Measurements from ENCODE around the gene ATG9B. TPM values are rescaled to one million over a fixed set of nuclear protein-coding genes. Genes with fewer than 3 reads are reported as not detected.
A peak's percentile ranks its signal among the peaks of the same experiment; 100 is the strongest.

The ATG9B gene
- total and polyA plus RNA-seq, 3 experiments from 2014 or later = 3.8 to 15.4 (median 4.2) TPM

DNA sequence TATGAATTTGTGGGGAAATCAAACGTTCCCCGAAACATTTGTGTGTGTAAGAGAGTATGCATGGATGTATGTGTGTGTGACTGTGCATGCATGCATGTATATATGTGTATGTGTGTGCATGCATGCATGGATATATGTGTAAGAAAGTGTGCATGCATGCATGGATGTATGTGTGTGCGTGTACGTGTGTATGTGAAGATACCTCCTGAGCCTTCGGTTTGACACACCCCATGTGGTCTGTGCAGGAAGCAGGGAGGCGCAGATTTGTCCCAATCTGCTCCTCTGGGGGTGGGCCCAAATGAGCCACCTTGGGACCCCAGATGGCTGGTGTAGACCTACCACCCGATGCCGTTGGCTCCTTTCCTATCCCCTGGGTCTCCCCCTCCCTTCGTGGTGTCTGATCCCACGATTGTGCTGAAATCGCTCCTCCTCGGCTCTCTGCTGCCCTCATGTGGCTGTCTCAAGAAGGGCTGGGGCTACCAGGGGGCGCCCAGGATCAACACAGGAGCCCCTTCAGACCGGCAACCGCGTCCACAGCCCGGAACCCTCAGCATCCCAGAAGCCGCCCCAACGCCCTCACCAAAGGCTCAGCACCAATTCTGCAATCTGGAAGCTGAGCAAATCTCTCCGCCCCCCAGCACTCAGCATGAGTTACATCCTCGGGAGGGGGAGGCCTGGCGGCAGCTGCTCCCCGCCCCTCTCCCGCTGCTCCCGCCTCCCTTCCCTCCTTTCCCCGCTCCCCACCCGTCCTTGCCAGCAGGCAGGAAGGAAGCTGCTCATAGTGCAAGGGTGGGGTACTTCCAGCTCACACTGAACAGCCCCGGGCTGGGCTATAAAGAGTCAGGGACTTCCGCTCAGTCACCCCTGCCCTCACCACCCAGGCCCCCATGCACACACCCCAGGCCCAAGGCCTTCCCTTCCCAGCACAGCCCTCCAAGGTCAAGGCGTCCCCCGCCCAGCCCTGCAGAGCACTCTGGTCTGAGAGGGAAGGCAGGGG lies 35.8 kb downstream of the ATG9B start:
- peak overlapping the region in 5 of 7 donors; percentile 15 to 65 (median 54) for H3K4me3 Mint-ChIP-seq
- CTCF ChIA-PET = interaction anchor here (0.8 to 4.7 kb wide), 9 partner anchors 9 to 90 kb away, joined by 3 to 31 read pairs (median 11); no protein-coding TSS in a partner anchor

DNA sequence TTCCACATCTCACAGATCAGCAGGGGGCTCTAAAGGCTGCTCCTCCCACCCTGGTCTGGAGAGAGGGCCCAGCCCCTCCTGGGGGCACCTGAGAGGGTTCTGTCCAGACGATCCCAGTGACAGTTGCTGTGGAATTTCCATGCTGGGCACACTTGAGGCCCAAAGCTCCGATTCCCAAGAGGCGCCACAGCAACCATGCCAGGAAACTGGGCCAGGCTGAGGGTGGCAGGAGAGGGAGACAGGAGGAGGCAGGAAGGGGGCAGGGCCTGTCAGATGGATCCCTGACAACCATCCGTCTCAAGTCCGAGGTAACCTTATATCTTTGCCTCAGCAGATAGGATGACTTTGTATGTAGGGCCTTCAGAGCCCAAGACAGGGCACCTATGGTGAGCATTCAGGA lies 37.7 kb downstream of the ATG9B start:
- Mint-ChIP-seq H3K4me3 (no peak overlapping the region), H3K4me1 (peaks cover 12 to 24% (median 15%) of the 10 kb centered on the region in 3 donors), H3K27me3 (peaks cover 27 to 47% of the 10 kb centered on the region in 2 donors), H3K27ac (no peak overlapping the region), H3K36me3 (peaks cover 0 to 15% (median 0%) of the 10 kb centered on the region in 3 donors), H3K9me3 (peaks cover 6 to 19% (median 14%) of the 10 kb centered on the region in 5 donors)
- no peak for DNase-seq
- CTCF ChIA-PET = interaction anchor here (0.7 to 5.5 kb wide), 11 partner anchors 8 to 109 kb away, joined by 3 to 33 read pairs (median 13); no protein-coding TSS in a partner anchor
- POLR2A ChIA-PET = interaction anchor here (0.7 kb wide), 1 partner anchor 32 kb away, joined by 6 read pairs; no protein-coding TSS in a partner anchor
- no peaks in the 10 kb centered on the region for H3K36me3 ChIP-seq (ENCODE audit: insufficient read depth, low read length)
- H3K9me3 ChIP-seq (ENCODE audit: low read length) = peaks cover 12% of the 10 kb centered on the region
- no peak overlapping the region for H3K4me3 ChIP-seq (ENCODE audit: low read length)
- no peak overlapping the region for H3K27ac ChIP-seq (ENCODE audit: low read depth, low read length)
- peaks cover 17% of the 10 kb centered on the region for H3K4me1 ChIP-seq (ENCODE audit: insufficient read depth, low read length)
- H3K27me3 ChIP-seq (ENCODE audit: insufficient read depth, low read length, poor library complexity, severe bottlenecking) = no peaks in the 10 kb centered on the region

More for the DNA sequence above, 35.8 kb downstream of the ATG9B start:
- Mint-ChIP-seq H3K9me3 (peaks cover 6 to 19% (median 14%) of the 10 kb centered on the region in 5 donors), H3K27me3 (peaks cover 18 to 31% of the 10 kb centered on the region in 2 donors), H3K4me1 (peaks cover 12 to 24% (median 15%) of the 10 kb centered on the region in 3 donors), H3K27ac (peak overlapping the region in 2 of 8 donors; percentile 29 to 64), H3K36me3 (peaks cover 0 to 15% (median 0%) of the 10 kb centered on the region in 3 donors)
- POLR2A ChIA-PET = interaction anchor here (0.6 kb wide), 1 partner anchor 30 kb away, joined by 3 read pairs; no protein-coding TSS in a partner anchor
- peak; percentile 54 to 75 (median 62) for DNase-seq
- Histone ChIP-seq H3K4me3 (ENCODE audit: low read length) (peak overlapping the region; percentile 38), H3K9me3 (ENCODE audit: low read length) (peaks cover 12% of the 10 kb centered on the region), H3K36me3 (ENCODE audit: insufficient read depth, low read length) (no peaks in the 10 kb centered on the region), H3K27me3 (ENCODE audit: insufficient read depth, low read length, poor library complexity, severe bottlenecking) (no peaks in the 10 kb centered on the region), H3K4me1 (ENCODE audit: insufficient read depth, low read length) (peaks cover 17% of the 10 kb centered on the region), H3K27ac (ENCODE audit: low read depth, low read length) (no peak overlapping the region)

DNA sequence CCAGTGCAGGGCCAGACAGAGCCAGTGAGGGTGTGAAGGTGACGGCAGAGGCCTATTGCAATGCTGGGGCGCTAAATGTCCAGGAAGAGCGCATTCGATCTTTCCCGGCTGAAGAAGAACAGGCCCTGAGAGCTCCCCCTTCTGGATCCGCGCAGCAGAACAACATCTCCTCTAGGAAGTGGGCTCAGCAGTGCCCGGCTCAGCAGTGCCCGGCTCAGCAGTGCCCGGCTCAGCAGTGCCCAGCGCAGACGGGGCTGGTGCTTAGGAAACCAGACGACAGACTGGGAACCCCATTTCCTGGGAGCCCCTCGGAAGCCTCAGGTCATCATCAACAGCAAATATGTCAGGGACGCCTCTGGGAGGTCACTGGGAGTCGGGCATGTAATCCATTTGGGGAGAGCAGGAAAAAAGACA lies 38.2 kb downstream of the ATG9B start:
- DNase-seq = peak in 2 of 5 donors; percentile 33 to 46
- Histone ChIP-seq H3K36me3 (ENCODE audit: insufficient read depth, low read length) (no peaks in the 10 kb centered on the region), H3K9me3 (ENCODE audit: low read length) (peaks cover 12% of the 10 kb centered on the region), H3K4me3 (ENCODE audit: low read length) (no peak overlapping the region), H3K27ac (ENCODE audit: low read depth, low read length) (no peak overlapping the region), H3K27me3 (ENCODE audit: insufficient read depth, low read length, poor library complexity, severe bottlenecking) (peaks cover 4% of the 10 kb centered on the region), H3K4me1 (ENCODE audit: insufficient read depth, low read length) (peaks cover 17% of the 10 kb centered on the region)
- Mint-ChIP-seq H3K36me3 (peaks cover 0 to 12% (median 0%) of the 10 kb centered on the region in 3 donors), H3K4me3 (no peak overlapping the region), H3K27me3 (peaks cover 31 to 52% of the 10 kb centered on the region in 2 donors), H3K27ac (peak overlapping the region in 1 of 8 donors; percentile 43), H3K4me1 (peaks cover 12 to 24% (median 15%) of the 10 kb centered on the region in 3 donors), H3K9me3 (peaks cover 6 to 18% (median 11%) of the 10 kb centered on the region in 5 donors)
- POLR2A ChIA-PET = no interaction called here
- CTCF ChIA-PET = interaction anchor here (0.7 to 5.5 kb wide), 16 partner anchors 8 to 125 kb away, joined by 3 to 33 read pairs (median 6); partner anchors contain the start of gene ABCB8

DNA sequence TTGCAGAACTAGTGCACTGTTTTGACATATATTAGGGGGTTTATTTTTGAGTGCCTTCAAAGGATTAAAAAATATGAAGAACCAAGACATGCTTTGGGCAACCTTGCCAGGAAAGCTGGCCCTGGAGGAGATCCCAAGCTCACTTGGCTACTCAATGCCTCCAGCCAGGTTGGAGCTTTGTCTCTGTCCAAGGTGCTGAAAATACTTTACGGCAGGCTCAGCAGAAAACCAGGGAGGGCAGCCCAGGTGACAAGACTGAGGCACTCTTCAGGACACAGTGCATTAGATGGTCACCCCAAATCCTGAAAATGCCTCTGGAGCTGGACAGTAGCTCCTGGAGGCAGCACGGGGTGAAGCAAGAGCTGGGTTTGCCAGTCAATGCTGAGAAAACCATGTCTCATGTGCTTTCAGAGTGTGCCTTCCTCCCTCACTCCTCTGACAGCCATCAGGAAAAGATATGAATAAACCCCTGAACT lies 40.4 kb downstream of the ATG9B start:
- H3K4me3 ChIP-seq (ENCODE audit: low read length) = no peak overlapping the region
- H3K27ac ChIP-seq (ENCODE audit: low read depth, low read length) = no peak overlapping the region
- H3K4me1 ChIP-seq (ENCODE audit: insufficient read depth, low read length) = peaks cover 19% of the 10 kb centered on the region
- CTCF ChIA-PET = interaction anchor here (1.0 to 5.5 kb wide), 13 partner anchors 10 to 535 kb away, joined by 3 to 33 read pairs (median 6); partner anchors contain the start of gene SLC4A2
- no peaks in the 10 kb centered on the region for H3K36me3 ChIP-seq (ENCODE audit: insufficient read depth, low read length)
- peak overlapping the region in 1 of 8 donors; percentile 30 for H3K27ac Mint-ChIP-seq
- peaks cover 15% of the 10 kb centered on the region for H3K27me3 ChIP-seq (ENCODE audit: insufficient read depth, low read length, poor library complexity, severe bottlenecking)
- peaks cover 41 to 52% of the 10 kb centered on the region in 2 donors for H3K27me3 Mint-ChIP-seq
- H3K4me3 Mint-ChIP-seq = no peak overlapping the region
- H3K36me3 Mint-ChIP-seq = no peaks in the 10 kb centered on the region
- peak in 3 of 5 donors; percentile 18 to 50 (median 26) for DNase-seq
- H3K4me1 Mint-ChIP-seq = peaks cover 13 to 27% (median 14%) of the 10 kb centered on the region in 3 donors
- POLR2A ChIA-PET = interaction anchor here (0.8 to 1.5 kb wide), 2 partner anchors 9 to 30 kb away, joined by 3 to 7 read pairs; no protein-coding TSS in a partner anchor
- no peaks in the 10 kb centered on the region for H3K9me3 ChIP-seq (ENCODE audit: low read length)
- peaks cover 0 to 2% (median 0%) of the 10 kb centered on the region in 5 donors for H3K9me3 Mint-ChIP-seq

DNA sequence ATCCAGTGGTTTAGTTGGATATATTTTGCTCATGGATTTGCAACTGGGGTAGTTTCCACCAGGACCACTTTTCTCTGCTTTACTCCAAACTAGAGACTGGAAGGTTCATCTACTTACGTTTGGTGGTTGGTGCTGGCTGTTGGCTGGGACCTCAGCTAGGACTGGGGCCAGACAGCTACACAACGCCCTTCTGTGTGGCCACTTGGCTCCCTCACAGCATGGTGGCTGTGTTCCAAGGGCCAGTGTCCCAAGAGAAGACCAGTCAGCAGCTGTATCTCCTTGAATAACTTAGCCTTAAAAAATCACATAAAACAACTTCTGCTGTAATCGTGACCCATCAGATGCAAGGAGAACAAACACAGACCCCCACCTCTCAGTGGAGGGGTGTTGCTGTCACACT lies 41.9 kb downstream of the ATG9B start:
- Mint-ChIP-seq H3K4me3 (no peak overlapping the region), H3K36me3 (no peaks in the 10 kb centered on the region), H3K4me1 (peaks cover 9 to 22% (median 13%) of the 10 kb centered on the region in 3 donors), H3K27ac (no peak overlapping the region), H3K9me3 (peaks cover 0 to 3% (median 0%) of the 10 kb centered on the region in 5 donors), H3K27me3 (peaks cover 45 to 52% of the 10 kb centered on the region in 2 donors)
- Histone ChIP-seq H3K36me3 (ENCODE audit: insufficient read depth, low read length) (no peaks in the 10 kb centered on the region), H3K9me3 (ENCODE audit: low read length) (no peaks in the 10 kb centered on the region), H3K4me1 (ENCODE audit: insufficient read depth, low read length) (peaks cover 11% of the 10 kb centered on the region), H3K27ac (ENCODE audit: low read depth, low read length) (no peak overlapping the region), H3K4me3 (ENCODE audit: low read length) (no peak overlapping the region), H3K27me3 (ENCODE audit: insufficient read depth, low read length, poor library complexity, severe bottlenecking) (peaks cover 22% of the 10 kb centered on the region)
- no peak for DNase-seq
- POLR2A ChIA-PET = no interaction called here
- CTCF ChIA-PET = interaction anchor here (1.3 to 5.5 kb wide), 4 partner anchors 20 to 84 kb away, joined by 3 to 29 read pairs (median 14); no protein-coding TSS in a partner anchor

DNA sequence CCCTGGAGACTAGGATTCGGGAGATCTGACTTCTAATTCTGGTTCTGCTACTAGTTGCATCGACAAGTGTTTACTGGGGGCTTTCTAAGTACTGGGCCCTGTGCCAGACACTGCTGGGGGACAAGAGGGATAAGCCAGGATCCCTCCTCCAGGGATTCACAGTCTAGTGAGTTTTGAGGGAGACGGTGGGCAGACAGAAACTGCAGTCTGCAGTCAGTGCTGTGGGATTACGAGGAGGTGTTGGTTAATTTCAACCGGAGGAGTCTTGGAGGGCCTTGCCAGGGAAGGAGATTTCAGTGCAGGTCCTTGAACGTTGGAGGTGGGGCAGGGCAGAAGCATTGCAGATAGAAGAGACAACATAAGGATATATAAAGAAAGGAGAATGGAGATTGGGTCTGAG lies 42.6 kb downstream of the ATG9B start:
- H3K4me3 Mint-ChIP-seq = no peak overlapping the region
- H3K36me3 Mint-ChIP-seq = no peaks in the 10 kb centered on the region
- ChIA-PET CTCF (interaction anchor here (1.3 kb wide), 1 partner anchor 19 kb away, joined by 3 read pairs; no protein-coding TSS in a partner anchor), POLR2A (no interaction called here)
- peaks cover 16 to 29% (median 20%) of the 10 kb centered on the region in 3 donors for H3K4me1 Mint-ChIP-seq
- no peak for DNase-seq
- Histone ChIP-seq H3K9me3 (ENCODE audit: low read length) (no peaks in the 10 kb centered on the region), H3K4me3 (ENCODE audit: low read length) (no peak overlapping the region), H3K27ac (ENCODE audit: low read depth, low read length) (no peak overlapping the region), H3K36me3 (ENCODE audit: insufficient read depth, low read length) (no peaks in the 10 kb centered on the region), H3K27me3 (ENCODE audit: insufficient read depth, low read length, poor library complexity, severe bottlenecking) (peaks cover 29% of the 10 kb centered on the region), H3K4me1 (ENCODE audit: insufficient read depth, low read length) (peaks cover 18% of the 10 kb centered on the region)
- H3K27me3 Mint-ChIP-seq = peaks cover 52 to 59% of the 10 kb centered on the region in 2 donors
- no peak overlapping the region for H3K27ac Mint-ChIP-seq
- peaks cover 0 to 3% (median 0%) of the 10 kb centered on the region in 5 donors for H3K9me3 Mint-ChIP-seq

DNA sequence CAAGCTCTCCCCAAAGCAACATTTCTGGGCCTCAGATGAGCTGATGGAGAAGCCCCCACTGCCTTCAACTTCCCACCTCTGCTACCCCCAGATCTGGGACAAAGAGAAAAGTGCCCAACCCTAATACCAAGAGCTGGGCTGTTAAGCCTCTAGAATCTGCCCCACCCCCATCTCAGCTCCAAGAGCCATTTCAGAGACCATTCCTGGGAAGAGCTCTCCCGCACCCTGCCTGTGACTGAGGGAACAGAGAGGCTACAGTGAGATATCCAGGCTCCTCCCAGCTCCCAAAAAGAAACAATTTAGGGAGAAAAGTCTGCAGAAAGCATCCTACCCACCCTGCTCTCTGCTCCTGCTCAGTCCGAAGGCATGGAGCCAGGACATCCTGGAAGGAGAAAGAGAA lies 43.6 kb downstream of the ATG9B start:
- POLR2A ChIA-PET = no interaction called here
- Mint-ChIP-seq H3K36me3 (no peaks in the 10 kb centered on the region), H3K27me3 (peaks cover 53 to 58% of the 10 kb centered on the region in 2 donors), H3K9me3 (peaks cover 0 to 3% (median 0%) of the 10 kb centered on the region in 5 donors), H3K27ac (no peak overlapping the region), H3K4me1 (peaks cover 16 to 23% (median 17%) of the 10 kb centered on the region in 3 donors), H3K4me3 (no peak overlapping the region)
- CTCF ChIA-PET = interaction anchor here (0.8 to 3.0 kb wide), 6 partner anchors 8 to 82 kb away, joined by 3 to 13 read pairs (median 6); no protein-coding TSS in a partner anchor
- Histone ChIP-seq H3K9me3 (ENCODE audit: low read length) (no peaks in the 10 kb centered on the region), H3K36me3 (ENCODE audit: insufficient read depth, low read length) (no peaks in the 10 kb centered on the region), H3K27ac (ENCODE audit: low read depth, low read length) (no peak overlapping the region), H3K27me3 (ENCODE audit: insufficient read depth, low read length, poor library complexity, severe bottlenecking) (peaks cover 36% of the 10 kb centered on the region), H3K4me3 (ENCODE audit: low read length) (no peak overlapping the region), H3K4me1 (ENCODE audit: insufficient read depth, low read length) (peaks cover 27% of the 10 kb centered on the region)
- DNase-seq = no peak
